Right lobe of liver (tissue), 4 donors: Measurements from ENCODE around the gene KIF13A.

Experiments
- CTCF ChIP-seq, 4 donors: fragments of 200-600 bp in 3 of 4; fragments of 450-650 bp in 1 of 4; IDR thresholded peaks; one replicate each; pipeline versions ENCODE4 v1.5.1 to v1.8.0; 2016 to 2022; ENCODE audit warnings: antibody characterized with exemption in 4 of 4, mild to moderate bottlenecking in 2 of 4
- POLR2A ChIP-seq: fragments of 450-650 bp; IDR thresholded peaks from one replicate; pipeline ENCODE4 v1.6.1; 2017; ENCODE audit warnings: antibody characterized with exemption, mild to moderate bottlenecking
- donor health status: DM: no; HTN: no; CAD: no.
- donor health status: DM: no; HTN: no; CAD: no.
- donor health status: DM: no; HTN: yes; CAD: no.

- TF ChIP-seq CTCF (IDR thresholded peaks at IDR 0.05): no peak
- TF ChIP-seq POLR2A: no peak
Measured at GRCh38 chr6:17904491-17905120, 82.8 kb downstream of the KIF13A start.
